T-helper 2 cell (primary cell): ENCODE data around the gene CLRN1.
A peak's percentile ranks its signal among the peaks of the same experiment; 100 is the strongest.

ENCODE experiments used
- DNase-seq, 5 experiments: peaks; one replicate each; pipeline versions ENCODE4 v3.0.0 to v3.0.0-alpha.2; 2012 to 2022

Gene CLRN1

DNA sequence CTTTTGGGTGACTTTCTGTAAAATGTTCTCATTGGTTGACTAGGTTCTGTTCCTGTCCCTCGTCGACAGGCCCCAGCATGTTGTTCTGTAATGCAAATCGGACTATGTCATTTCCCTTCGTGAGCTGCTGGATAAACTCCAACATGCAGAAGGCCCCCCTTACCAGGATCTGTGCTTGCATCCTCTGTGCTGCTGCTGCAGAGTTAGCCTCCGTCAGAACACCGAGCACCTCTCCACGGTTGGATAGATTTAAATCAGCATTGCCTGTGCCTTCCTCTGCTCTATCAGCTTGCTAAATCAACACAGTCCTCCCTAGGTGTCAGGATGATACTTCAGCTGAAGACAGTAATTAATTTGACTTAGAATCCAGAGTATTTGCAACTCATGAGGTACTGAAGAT is 54.6 kb downstream of the CLRN1 start:
- no peak for DNase-seq

DNA sequence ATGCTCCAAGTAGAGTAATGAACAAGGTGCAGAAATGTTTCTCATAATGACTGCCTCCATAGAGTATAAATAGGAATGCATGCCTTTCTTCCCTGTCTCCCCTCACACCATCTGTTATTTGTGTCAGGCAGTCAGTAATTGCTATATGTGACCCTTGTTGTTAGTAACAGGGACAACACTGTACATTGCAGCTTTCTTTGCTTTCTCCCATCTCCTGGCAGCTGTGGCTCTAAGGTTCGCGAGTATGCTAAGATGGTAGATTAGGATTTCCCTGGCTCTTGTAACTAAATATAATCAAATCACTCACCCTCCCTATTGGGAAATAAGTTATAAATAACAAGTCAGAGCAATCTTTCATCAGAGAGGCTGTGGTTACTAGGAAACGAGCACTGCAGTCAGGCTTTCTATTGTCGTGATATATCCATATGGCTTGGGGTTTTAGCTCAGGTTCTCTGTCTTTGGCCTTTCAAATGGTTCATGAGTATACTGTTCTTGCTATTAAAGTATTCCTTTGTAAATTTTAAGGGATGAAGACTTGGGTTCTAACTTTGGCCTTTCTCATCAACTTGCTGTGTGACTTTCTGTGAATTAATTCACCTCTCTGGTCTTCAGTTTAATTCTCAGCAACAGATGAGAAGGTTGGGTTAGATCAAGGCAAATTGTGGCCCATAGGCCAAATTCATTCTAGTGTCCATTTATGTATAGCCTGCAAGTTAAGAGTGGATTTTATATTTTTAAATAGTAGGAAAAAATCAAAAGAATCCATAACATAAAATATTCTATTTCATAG is 59.2 kb downstream of the CLRN1 start:
- DNase-seq = no peak

DNA sequence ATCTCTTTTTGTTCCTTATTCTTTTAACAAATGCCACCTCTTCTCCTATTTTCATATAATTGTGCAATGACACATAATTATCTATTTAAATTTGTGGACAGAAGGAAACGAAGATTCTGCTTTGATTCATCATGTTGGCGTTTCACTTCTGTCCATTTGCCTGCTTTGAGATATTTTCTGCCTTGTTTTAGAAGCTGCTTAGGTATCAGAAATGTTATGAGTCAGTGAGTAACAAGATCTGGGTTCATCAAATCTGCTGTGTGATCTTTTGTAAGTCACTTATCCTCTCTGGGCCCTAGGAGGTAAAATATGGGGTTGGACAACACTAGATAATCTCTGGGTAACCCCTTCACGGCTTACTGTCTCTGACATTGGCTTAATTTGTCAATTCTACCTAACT is 60.0 kb downstream of the CLRN1 start:
- peak in 1 of 5 experiments; percentile 46 for DNase-seq

DNA sequence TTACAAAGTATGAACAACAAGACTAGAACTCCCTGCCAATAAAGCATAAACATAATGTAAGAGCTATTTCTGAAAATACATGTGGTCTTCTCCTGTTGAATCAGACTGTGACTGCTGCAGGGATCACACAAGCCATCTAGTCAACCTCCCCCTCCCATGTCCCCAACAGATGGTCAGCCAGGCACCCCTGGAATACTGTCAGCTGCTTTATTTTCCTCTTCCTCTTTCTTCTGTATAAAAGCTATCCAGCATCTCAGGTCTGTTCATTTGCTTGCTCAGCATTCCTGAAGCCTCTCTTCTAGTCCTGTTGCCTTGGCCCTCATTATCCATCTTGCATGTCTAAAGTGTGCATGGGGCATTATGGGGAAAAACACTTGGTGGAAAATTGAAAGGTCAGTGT is 60.8 kb downstream of the CLRN1 start:
- DNase-seq = no peak

DNA sequence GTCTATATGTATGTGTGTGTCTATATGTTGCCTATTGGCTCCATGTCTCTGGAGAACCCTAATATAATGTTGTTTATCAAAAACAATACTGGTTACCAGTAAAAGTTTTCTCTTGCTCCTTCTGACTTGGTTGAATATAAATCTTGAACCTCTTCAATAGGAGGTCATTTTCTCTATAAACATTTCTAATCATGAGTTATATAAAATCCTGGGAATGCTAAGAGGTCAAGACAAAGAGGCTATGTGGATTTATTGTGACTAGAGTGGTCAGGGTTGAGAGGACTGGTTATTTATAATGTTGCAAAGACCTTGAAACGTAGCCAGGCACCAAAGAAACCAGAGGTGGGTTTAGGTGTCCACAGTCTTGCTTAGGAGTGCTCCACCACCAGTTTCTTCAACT is 66.1 kb downstream of the CLRN1 start:
- DNase-seq = no peak

DNA sequence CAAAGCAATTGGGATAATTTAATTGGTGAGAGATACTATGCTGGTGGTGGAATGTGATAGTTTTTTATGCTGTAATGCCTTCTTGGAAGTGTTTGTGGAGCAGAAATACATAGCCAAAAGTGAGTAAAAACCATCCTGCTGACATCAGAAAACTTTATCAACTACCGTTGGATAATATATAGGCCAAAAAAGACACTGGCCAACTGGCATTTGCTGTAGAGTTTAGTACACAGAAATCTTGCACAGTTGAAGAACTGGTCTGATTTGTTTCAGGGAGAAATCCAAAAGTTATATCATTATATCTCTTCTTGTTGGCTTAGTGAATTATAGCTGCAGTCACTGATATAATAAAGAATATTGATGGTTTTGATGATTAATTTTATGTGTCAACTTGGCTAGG is 66.8 kb downstream of the CLRN1 start:
- DNase-seq = no peak

DNA sequence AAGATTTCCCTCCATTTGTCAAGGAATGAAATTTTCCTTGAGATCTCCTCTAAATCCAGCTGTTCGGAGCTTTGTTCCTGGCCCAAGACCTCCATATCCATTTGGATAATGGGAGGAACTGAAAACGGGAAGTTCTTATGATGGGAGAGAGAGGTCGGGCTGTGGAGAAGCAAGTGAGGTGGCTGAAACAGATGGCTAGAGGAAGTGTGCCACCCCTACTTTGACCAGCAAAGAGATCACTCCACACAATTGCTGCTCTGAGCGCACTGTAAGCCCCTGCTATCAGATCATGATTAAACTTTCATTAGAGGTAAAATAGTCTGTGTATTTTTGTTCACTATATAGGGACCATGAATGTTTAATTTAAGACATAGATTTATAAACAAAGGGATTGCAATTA is 67.2 kb downstream of the CLRN1 start, which contains the start of gene MINDY4B:
Gene MINDY4B, minus strand, starts transcription at position 101 of the 400 bp plus-strand sequence. Its CDS starts 0 bp downstream, at position 101.
- no peak for DNase-seq

DNA sequence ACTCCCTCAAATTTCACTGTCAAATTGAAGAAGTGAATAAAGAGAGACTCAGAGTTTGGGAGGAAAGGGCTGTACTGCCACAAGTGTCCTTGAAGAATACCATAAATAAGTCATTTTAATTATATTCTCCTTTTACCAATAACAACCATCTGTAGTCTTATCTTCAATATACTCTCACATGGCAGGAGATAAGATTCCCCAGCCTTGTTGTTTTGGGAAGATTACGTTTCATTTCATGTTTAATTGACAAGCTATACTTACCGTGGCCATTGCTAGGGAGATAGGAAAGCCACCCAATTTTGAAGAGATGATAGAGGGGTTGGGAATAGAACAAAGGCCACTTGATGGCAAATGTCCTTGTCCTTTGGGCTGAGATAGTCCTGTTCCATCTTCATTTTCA is 69.5 kb downstream of the CLRN1 start:
- DNase-seq = no peak

DNA sequence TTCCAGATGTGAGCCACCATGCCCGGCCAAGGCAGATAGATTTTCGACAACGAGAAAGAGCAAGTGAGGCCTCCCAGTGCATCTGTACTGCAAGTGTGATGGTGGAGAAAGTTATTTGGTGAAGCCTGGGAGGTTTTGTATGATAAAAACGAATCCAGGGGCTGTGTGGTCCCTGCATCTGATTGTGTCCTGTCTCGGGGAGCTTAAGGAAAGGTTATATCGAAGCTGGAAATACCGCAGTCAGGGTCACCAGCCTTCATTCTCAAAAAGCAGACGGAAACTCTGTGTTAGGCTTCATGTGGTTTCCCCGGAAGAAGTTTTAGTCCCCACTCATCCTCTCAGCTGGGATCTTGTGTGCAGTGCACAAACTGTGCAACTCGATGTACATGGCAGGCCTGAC is 70.7 kb downstream of the CLRN1 start:
- DNase-seq = no peak

DNA sequence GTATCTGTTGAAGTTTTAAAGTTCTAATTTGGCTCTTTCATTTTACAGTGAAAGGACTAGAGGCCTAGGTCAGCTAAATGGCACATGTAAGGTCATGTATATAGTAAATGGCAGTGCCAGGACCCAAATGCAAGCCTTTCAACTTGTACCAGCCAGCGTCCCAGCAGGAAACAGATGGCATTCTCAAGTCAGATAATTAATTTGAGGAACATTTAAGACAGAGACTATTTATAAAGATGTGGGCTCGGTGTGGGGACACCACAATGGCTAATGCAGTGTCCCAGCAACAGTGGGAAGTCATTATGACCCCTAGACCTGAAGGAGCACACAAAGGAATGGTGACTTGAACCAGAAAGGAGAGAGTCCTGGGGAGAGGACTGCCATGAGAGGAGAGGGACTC is 73.4 kb downstream of the CLRN1 start:
- DNase-seq = no peak

DNA sequence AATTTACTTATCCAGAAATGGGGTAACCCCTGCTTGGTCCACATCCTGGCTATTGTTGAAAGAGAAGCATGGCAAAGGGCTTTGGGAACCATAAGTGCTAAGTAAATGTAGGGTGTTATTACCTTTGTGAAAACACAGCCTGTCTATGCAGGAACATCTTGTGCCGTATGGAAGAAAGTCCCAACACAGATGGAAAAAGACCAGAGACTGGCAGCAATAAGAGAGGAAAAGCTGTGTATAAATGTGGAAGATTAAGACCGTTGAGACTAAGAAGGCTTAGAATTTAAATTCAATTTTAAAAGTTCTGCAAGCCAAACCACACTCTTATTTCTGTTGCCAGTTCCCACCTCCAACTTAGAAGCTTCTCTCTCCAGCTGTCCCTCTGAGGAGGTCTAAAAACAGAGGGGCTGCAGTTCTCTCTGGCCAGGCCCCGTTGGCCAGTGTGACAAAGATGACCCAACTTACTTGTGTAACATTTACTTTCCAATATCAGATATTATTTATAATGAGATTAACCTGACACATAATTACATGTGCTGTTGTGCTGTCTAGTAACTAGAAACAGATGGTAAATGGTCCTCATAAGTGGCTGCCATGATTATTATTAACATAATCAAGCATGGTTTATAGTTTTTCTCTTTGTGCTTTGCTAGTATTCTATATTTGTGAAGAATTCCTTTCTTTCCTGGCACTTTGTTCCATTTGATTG is 74.3 kb downstream of the CLRN1 start:
- no peak for DNase-seq

DNA sequence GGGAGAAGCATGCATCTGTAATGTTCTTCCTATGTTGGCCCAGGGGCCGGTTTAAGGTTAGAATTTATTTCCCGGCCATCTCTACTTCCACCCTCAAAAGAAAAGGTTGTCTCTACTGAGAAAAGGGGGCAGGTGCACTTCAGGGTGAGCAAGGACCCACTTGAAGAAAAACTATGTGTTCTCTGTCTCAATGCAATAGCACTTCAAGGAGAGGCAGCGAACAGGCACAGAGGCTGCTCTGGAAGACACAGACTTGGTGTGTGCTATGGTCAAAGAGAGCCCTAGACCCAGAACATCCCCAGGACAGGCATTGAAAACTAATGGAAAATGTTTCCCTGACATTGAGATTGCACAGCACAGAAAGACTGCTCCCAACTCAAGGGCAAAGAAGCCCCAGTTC is 74.9 kb downstream of the CLRN1 start:
- no peak for DNase-seq

DNA sequence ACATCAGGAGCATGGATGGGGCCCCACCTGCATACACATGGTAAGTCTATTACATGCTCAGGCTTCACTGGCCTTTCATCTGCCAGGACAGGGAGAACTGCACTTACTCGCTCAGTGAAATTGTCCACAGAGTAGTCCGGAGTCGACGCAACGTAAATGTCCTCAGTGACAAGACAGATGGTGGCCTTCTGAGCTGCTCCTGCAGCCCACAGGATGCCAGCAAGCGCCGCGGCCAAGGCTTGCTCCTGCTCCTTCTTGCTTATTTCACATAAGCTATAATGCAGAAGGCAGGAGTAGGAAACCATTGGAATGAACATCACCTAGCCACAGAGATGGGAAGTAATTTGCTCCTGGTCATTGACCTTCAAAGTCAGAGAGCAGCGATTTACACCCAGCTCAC is 81.7 kb downstream of the CLRN1 start:
- no peak for DNase-seq

DNA sequence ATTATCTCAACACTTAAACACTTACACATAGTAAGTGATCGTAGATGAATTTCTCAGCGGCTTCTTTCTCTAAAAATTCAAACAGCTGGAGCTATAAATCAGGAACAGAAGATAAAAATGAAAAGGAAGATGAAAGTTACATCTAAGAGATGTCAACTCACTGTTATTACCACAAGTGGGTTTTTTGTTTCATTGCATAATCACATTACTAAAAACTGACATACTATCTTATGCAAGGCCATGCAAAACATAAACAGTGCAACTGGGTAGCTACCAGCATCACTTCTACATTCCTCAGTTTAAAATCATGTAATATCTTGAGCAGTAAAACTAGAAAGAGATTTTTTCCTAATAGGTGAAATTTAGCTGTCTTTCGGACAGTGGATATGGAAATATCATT is 82.2 kb downstream of the CLRN1 start:
- DNase-seq = no peak

DNA sequence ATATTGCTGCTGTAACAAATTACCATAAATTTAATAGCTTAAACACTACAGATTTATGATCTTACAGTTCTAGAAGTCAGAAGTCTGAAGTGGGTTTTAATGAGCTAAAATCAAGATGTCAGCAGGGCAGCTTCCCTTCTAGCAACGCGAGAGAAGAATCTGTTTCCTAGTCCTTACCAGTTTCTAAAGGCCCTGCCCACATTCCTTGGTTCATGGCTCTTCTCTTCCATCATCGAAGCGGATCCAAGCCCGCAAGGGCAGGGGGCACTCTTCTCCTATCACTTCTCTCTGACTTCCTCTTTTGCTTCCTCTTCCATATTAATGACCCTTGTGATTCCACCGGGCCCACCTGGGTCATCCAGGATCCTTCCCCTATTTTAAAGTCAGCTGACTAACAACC is 83.4 kb downstream of the CLRN1 start:
- no peak for DNase-seq

DNA sequence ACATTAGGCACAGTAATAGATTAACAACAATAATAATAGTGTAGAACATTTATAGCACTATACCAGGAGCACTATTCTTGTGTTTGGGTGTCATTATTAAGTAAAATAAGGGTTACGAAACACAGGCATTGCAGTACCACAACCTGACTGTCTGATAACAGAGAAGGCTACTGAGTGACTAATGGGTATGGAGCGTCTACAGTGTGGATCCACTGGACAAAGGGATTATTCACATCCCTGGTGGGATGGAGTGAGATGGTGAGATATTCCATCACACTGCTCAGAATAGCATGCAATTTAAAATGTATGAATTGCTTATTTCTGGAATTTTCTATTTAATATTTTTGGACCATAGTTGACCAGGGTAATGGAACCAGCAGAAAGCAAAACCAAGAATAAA is 85.5 kb downstream of the CLRN1 start:
- no peak for DNase-seq

DNA sequence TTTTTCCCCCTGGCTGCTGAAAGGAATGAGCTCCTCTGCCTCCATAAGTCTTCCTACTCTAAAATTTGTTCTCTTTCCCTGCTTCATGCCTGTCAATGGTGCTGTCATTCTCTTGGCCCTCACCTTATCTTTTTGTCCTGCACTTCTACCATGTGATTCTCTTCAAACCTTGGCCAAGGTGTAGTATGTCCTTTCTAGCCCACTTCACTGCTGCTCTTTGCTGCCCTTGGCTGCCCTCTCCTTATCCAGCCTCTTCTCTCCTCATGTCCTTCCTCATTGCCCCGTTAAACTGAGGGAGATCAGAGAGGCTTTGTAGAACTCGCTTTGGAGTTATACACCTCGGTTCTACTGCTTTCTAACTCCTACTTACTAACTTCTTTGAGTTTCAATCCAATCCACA is 87.0 kb downstream of the CLRN1 start:
- DNase-seq = no peak

DNA sequence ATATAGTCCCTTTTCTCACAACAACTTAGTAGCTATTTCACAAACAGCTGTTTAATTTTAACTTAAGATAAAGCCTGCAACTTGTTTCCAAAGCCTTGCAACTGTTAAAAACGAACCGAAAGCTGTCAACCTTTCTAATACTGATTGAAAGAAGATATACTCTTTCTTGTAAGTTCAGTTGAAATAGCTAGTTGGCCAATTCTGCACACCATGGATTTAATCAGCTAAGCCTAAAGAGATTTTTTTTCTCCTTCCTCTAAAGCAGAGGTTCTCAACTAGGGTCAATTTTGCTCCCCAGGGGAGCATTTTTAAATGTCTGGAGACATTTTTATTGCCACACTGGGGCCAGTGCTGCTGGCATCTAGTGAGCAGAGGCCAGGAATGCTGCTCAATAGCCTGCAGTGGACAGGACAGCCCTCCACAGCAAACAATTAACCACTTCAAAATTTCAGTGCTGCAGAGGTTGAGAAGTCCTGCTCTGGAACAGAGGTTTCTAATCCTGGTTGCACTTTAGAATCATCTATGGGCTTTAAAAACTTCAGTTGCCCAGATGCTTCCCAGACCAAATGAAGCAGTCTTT is 93.4 kb downstream of the CLRN1 start:
- peak in 1 of 5 experiments; percentile 48 for DNase-seq

DNA sequence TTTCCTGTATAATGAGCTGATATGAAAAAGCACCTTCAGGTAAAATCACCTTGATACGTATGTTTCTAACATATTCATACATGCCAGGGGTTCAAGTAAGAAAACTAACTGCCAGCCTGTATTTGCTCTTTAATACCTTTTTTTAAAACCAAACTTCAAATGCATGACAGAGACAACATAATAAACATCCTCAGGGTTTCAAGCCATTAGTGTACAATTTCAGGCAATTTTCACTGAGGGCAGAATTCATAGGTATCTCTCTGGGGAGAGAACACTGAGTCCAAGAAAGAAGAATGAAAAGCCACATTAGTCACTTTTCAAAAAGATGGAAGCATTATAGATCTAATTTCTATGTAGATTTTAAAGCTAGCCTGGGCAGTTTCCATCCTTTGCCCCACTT is 94.2 kb downstream of the CLRN1 start:
- no peak for DNase-seq

DNA sequence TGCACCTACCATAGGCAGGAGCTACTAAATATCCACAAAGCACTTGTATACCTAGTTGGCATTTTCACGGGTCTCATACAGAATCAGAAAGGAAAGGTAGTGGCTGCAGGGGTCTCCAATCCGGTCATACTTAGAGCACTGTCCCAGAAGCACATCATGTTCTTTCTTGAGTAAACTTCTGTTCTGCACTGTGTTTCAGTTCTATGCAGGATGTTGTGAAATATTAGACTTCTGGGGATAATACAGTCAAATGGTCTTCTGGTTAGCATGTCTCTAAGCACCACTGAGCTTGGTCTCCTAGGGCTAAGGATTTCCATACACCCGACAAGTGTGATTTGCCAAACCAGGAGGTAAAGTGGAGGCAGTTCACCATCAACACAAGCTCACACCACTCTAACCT is 95.2 kb downstream of the CLRN1 start:
- DNase-seq = peak in 1 of 5 experiments; percentile 37

DNA sequence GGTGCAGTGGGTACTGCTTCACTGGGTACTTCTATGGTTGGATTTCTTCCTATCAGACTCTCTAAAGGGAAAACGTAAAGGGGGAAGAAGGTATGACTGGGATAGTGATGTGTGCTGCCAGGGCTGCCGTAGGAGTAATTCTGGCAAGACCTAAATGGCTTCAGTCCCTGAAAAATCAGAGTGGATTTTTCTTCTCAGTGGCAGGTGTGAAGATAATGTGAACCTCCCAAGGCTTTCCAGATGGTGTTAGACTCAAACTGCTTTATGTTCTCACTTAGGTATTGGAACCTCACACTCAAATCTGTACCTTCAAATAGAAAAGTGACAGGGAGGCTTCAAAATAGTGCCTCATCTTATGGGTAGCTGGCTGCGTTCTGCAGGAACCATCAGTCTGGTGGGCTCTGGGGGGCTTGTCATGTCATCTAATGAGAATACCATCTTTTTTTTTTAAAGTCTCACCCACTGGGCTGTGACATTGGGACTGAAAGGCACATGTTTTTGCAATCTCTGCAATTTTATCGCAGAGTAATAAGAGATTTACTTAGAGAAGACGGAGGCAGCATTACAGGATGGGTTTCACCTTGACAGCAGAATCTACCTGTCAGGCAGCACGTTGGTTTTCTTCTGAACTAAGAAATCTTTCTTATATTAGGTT is 95.8 kb downstream of the CLRN1 start:
- DNase-seq = no peak
